Mucosa of stomach (tissue), 1 donor: ENCODE measurements around the gene TMEM63C.

Experiments used
- H3K27me3 ChIP-seq: one replicate; pipeline ENCODE4 v1.7.0; 2013; ENCODE audit warnings: mild to moderate bottlenecking, low read length; ENCODE audit not compliant: control insufficient read depth, insufficient read depth
- H3K36me3 ChIP-seq: one replicate; pipeline ENCODE4 v1.7.0; 2013; ENCODE audit warnings: low read length; ENCODE audit not compliant: control insufficient read depth, insufficient read depth
- H3K4me1 ChIP-seq: one replicate; pipeline ENCODE4 v1.7.0; 2013; ENCODE audit warnings: mild to moderate bottlenecking, low read length; ENCODE audit not compliant: control insufficient read depth, insufficient read depth
- H3K4me3 ChIP-seq: one replicate; pipeline ENCODE4 v1.7.0; 2013; ENCODE audit warnings: low read length
- H3K9ac ChIP-seq: one replicate; pipeline ENCODE4 v1.7.0; 2013; ENCODE audit warnings: mild to moderate bottlenecking, low read length, moderate library complexity
- H3K9me3 ChIP-seq: one replicate; pipeline ENCODE4 v1.7.0; 2013; ENCODE audit warnings: mild to moderate bottlenecking, low read length, moderate library complexity; ENCODE audit not compliant: control insufficient read depth
- donor health status: Pancreatic carcinoma.

Gene TMEM63C

GRCh38 chr14:77267937-77268699 is 86.5 kb downstream of the TMEM63C start:
- H3K27me3 ChIP-seq = peaks cover 33% of the 10 kb centered on the region
- H3K4me1 ChIP-seq = no peaks in the 10 kb centered on the region
- no peaks in the 10 kb centered on the region for H3K36me3 ChIP-seq
- no peaks in the 10 kb centered on the region for H3K9me3 ChIP-seq
- no peak overlapping the region for H3K4me3 ChIP-seq
- H3K9ac ChIP-seq = no peak overlapping the region

DNA sequence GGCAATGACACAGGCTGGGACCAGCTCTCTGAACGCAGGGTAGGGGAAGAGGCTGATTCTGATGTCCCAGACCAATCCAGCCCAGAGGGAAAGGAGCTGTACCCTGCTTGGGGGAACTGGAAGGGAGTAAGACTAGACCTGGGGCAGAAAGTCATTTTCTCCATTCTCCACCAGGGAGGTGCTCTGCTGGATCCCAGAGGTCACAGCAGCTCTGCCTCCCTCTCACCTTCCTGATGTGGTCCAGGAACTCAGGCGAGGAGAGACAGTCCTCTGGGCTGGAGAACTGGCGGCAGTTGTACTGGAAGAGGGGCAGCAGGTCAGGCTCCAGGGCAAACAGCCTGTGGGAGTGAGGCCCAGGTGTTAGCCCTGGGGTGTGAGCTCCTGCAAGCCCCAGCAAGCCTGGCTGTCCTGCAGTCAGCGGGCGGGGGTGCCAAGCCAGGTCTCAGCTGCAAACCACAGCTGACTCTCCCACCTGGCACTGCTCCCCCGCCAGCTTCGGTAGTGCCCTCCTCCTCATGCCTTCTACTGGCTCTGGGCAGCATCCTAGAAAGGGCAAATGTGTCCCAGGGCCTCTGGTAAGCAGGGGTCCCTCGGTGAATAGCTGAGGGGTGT is 87.5 kb downstream of the TMEM63C start:
- H3K27me3 ChIP-seq = peaks cover 33% of the 10 kb centered on the region
- no peaks in the 10 kb centered on the region for H3K9me3 ChIP-seq
- H3K9ac ChIP-seq = no peak overlapping the region
- no peaks in the 10 kb centered on the region for H3K4me1 ChIP-seq
- no peaks in the 10 kb centered on the region for H3K36me3 ChIP-seq
- H3K4me3 ChIP-seq = no peak overlapping the region

GRCh38 chr14:77270361-77271112 is 88.9 kb downstream of the TMEM63C start:
- no peaks in the 10 kb centered on the region for H3K36me3 ChIP-seq
- H3K4me1 ChIP-seq = no peaks in the 10 kb centered on the region
- peaks cover 33% of the 10 kb centered on the region for H3K27me3 ChIP-seq
- no peaks in the 10 kb centered on the region for H3K9me3 ChIP-seq
- no peak overlapping the region for H3K9ac ChIP-seq
- H3K4me3 ChIP-seq = no peak overlapping the region

DNA sequence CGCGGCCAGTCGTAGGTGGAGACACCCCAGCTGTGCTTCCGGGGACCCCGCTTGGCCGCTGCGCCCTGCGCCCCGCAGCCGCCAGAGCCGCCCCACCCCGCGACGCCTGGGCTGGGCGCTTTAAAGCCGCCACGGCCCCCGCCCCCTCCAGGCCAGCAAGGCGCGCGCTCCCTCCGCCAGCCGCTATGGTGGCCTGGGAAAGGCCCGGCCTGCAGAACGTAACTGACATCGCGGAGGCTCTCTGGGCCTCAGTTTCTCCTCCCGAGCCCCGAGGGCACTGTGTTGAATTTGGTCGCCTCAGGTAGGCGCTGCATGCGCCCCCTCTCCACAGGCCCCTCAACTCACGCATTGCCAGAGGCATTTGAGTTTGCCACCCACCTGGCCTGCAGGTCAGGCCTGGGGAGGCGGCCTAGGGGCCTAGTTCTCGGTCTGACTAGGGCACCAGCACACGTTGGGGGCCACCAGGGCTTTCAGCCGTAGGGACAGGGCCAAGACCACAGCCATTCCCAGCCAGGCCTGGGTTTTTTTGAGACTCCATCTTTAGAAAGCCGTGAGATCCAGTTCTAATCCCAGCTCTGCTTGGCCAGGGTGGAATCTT is 89.6 kb downstream of the TMEM63C start, which contains the start of gene NGB:
Gene NGB, minus strand, starts transcription at position 94 of the 598 bp plus-strand sequence. CDS start 269 bp downstream, outside the sequence.
- Histone ChIP-seq H3K27me3 (peaks cover 33% of the 10 kb centered on the region), H3K4me1 (no peaks in the 10 kb centered on the region), H3K36me3 (no peaks in the 10 kb centered on the region), H3K4me3 (no peak within 1 kb of the TSS), H3K9ac (no peak within 1 kb of the TSS), H3K9me3 (no peaks in the 10 kb centered on the region)

DNA sequence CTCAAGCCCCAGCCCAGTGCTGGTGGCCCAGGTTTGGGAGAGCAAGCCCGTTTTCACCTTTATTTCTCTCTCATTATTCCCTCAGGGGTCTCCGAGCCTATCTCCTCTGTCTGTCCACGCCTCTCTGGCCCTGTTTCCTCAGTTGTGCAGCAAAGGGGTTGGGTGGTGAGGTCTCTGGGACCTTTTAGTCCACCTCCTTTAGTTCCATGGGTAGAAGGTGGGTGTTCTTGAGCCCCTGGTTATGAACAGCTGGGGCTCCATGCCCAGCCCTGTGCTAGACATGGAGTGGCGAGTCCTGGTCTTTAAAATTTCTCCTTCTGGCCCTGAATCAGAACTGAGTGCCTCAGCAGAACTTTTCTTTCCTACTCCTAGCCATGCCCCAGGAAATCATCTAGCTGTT is 90.7 kb downstream of the TMEM63C start:
- H3K9ac ChIP-seq = no peak overlapping the region

DNA sequence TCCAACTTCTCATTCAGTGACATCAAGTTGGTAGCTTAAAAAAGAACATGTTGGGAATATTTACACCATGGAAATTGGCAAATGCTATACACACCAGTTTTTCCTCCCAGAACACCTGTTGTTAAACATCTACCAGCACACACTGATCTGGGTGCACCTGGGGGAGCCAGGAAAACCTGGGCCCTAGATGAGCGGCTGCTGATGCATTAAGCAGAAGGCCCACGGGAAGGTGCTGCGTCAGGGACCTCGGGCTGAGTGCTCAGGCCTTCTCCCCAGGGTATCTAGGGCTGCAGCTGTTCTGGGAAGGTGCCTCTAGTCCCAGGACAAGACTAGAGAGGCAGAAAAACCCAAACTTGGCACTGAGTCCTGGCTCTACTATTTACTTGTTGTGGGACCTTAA is 92.2 kb downstream of the TMEM63C start:
- Histone ChIP-seq H3K9me3 (no peaks in the 10 kb centered on the region), H3K4me3 (no peak overlapping the region), H3K4me1 (no peaks in the 10 kb centered on the region), H3K9ac (no peak overlapping the region), H3K36me3 (no peaks in the 10 kb centered on the region), H3K27me3 (peaks cover 28% of the 10 kb centered on the region)

More for the DNA sequence above, 90.7 kb downstream of the TMEM63C start:
- Histone ChIP-seq H3K36me3 (no peaks in the 10 kb centered on the region), H3K9me3 (no peaks in the 10 kb centered on the region), H3K27me3 (peaks cover 33% of the 10 kb centered on the region), H3K4me1 (no peaks in the 10 kb centered on the region), H3K4me3 (no peak overlapping the region)

DNA sequence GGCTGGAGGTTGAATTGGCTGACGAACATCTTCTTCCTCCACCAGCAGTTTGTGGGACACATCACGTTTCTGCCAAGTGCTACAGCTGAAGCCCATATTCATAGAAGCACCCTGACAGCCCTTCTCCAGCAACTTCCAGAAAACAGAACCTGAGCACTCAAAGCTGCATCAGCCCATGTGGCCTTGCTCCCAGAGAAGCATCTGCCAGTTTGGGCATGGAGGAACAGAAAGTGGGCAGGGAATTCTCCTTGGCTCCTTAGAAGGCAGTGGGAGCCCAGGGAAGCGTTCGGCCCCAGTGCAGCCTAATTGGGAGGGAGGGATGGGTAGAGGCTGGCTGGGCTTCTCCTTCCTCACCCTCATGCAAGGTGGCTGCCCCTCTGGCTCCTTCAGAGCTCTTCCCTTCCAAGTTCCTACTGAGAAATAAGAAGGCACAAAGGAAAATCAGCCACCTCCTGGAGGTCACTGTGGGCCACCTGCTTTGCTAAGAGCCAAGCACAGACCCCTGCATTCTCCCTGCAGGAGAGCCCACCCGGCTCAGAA is 93.5 kb downstream of the TMEM63C start:
- H3K9ac ChIP-seq = no peak overlapping the region
- H3K36me3 ChIP-seq = no peaks in the 10 kb centered on the region
- no peaks in the 10 kb centered on the region for H3K4me1 ChIP-seq
- peaks cover 21% of the 10 kb centered on the region for H3K27me3 ChIP-seq
- H3K4me3 ChIP-seq = no peak overlapping the region
- H3K9me3 ChIP-seq = no peaks in the 10 kb centered on the region

- peaks cover 16% of the 10 kb centered on the region for H3K27me3 ChIP-seq
- no peaks in the 10 kb centered on the region for H3K36me3 ChIP-seq
- no peak overlapping the region for H3K9ac ChIP-seq
- no peak overlapping the region for H3K4me3 ChIP-seq
- H3K9me3 ChIP-seq = no peaks in the 10 kb centered on the region
- H3K4me1 ChIP-seq = no peaks in the 10 kb centered on the region
These were observed 94.0 kb downstream of the TMEM63C start for GRCh38 chr14:77275601-77276017.

GRCh38 chr14:77276295-77276935 is 94.8 kb downstream of the TMEM63C start:
- Histone ChIP-seq H3K9ac (no peak overlapping the region), H3K27me3 (peaks cover 9% of the 10 kb centered on the region), H3K9me3 (no peaks in the 10 kb centered on the region), H3K36me3 (no peaks in the 10 kb centered on the region), H3K4me1 (no peaks in the 10 kb centered on the region), H3K4me3 (no peak overlapping the region)

DNA sequence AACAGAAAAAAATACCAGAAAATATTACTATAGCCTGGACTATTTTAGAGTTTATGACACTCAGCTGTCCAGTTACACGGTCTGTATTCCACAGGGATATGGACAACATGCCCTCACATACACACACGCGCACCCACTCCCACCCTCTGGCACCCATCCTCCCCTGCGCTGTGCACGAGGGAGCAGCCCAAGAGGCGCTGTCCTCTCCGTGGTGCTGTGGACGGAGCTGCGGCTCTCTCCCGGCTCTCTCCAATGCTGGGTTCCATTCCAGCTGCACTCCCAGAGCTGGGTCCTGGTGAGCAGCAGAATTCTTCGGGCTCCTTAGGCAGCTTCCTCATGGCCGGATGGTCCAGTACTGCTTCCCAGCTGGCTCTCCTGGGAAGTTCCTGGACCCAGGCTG is 95.4 kb downstream of the TMEM63C start:
- Histone ChIP-seq H3K4me3 (no peak overlapping the region), H3K4me1 (no peaks in the 10 kb centered on the region), H3K9ac (no peak overlapping the region), H3K36me3 (no peaks in the 10 kb centered on the region), H3K9me3 (no peaks in the 10 kb centered on the region), H3K27me3 (peaks cover 7% of the 10 kb centered on the region)

- Histone ChIP-seq H3K36me3 (no peaks in the 10 kb centered on the region), H3K9me3 (no peaks in the 10 kb centered on the region), H3K4me3 (no peak overlapping the region), H3K4me1 (no peaks in the 10 kb centered on the region), H3K27me3 (no peaks in the 10 kb centered on the region), H3K9ac (no peak overlapping the region)
These were observed 97.0 kb downstream of the TMEM63C start for GRCh38 chr14:77278461-77279230.
